ENCODE results near the gene TLK1. TPM values are rescaled to one million over a fixed set of nuclear protein-coding genes. Genes with fewer than 3 reads are reported as not detected.

The TLK1 gene
- polyA plus RNA-seq, 1 of the 3 experiments (the other 2 are of a cell fraction): 4.8 TPM

GRCh38 chr2:171008550-171009205, 152.0 kb downstream of the TLK1 start:
- Histone ChIP-seq H3K36me3 (replicated peaks in 1 of 2; ENCODE audit: control insufficient read depth in 1 of 2, insufficient read depth in 2 of 2, low read length in 1 of 2) (peaks cover 43 to 64% of the 10 kb centered on the region in 2 experiments), H3K27ac (ENCODE audit: low read depth in 2 of 2, low read length in 1 of 2) (no peak overlapping the region), H3K4me2 (no peak overlapping the region), H2AFZ (ENCODE audit: low read depth) (no peak overlapping the region), H3K4me1 (ENCODE audit: control insufficient read depth in 1 of 2, insufficient read depth in 2 of 2, low read depth in 1 of 2, low read length in 1 of 2) (no peaks in the 10 kb centered on the region), H3K4me3 (ENCODE audit: low read depth in 2 of 2, low read length in 1 of 2) (no peak overlapping the region), H3K9ac (no peak overlapping the region), H4K20me1 (ENCODE audit: insufficient read depth) (no peaks in the 10 kb centered on the region), H3K9me2 (no peaks in the 10 kb centered on the region), H3K27me3 (ENCODE audit: insufficient read depth) (no peaks in the 10 kb centered on the region), H3F3A (replicated peaks; ENCODE audit: insufficient read depth) (no peaks in the 10 kb centered on the region), H3K79me2 (ENCODE audit: insufficient read depth) (no peaks in the 10 kb centered on the region), H3K9me3 (no peaks in the 10 kb centered on the region)
- no peak for TF ChIP-seq FOXM1 (IDR thresholded peaks at IDR 0.05; ENCODE audit: low read depth)
- no peak for TF ChIP-seq FOXJ3 (CRISPR knock-in tag; IDR thresholded peaks at IDR 0.05)
- no peak for TF ChIP-seq USF2 (IDR thresholded peaks at IDR 0.05; ENCODE audit: borderline replicate concordance, low read depth, low read length)
- TF ChIP-seq TAF1 (IDR thresholded peaks at IDR 0.05; ENCODE audit: borderline replicate concordance, low read depth, low read length): no peak
- no peak for TF ChIP-seq TCF12 (IDR thresholded peaks at IDR 0.05)
- no peak for TF ChIP-seq FOSL2 (IDR thresholded peaks at IDR 0.05; ENCODE audit: borderline replicate concordance, low read depth)
- TF ChIP-seq REST (IDR thresholded peaks at IDR 0.05; ENCODE audit: low read depth, low read length): no peak
- no peak for TF ChIP-seq MAX (IDR thresholded peaks at IDR 0.05; ENCODE audit: low read depth)
- TF ChIP-seq, protein P1, sequence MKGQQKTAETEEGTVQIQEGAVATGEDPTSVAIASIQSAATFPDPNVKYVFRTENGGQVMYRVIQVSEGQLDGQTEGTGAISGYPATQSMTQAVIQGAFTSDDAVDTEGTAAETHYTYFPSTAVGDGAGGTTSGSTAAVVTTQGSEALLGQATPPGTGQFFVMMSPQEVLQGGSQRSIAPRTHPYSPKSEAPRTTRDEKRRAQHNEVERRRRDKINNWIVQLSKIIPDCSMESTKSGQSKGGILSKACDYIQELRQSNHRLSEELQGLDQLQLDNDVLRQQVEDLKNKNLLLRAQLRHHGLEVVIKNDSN (IDR thresholded peaks at IDR 0.05; ENCODE audit: borderline replicate concordance, low read depth): no peak
- no peak for TF ChIP-seq MEF2A (IDR thresholded peaks at IDR 0.05; ENCODE audit: borderline replicate concordance, low read depth)
- TF ChIP-seq MXI1 (IDR thresholded peaks at IDR 0.05; ENCODE audit: low read depth, low read length): no peak
- TF ChIP-seq EP300 (IDR thresholded peaks at IDR 0.05; ENCODE audit: borderline replicate concordance in 1 of 2, low read depth in 1 of 2, low read length in 1 of 2): no peak
- no peak for TF ChIP-seq RXRA (IDR thresholded peaks at IDR 0.05; ENCODE audit: borderline replicate concordance, low read depth)
- TF ChIP-seq RAD21 (IDR thresholded peaks at IDR 0.05; ENCODE audit: low read length): no peak
- TF ChIP-seq CHD2 (IDR thresholded peaks at IDR 0.05; ENCODE audit: low read length, partially characterized antibody): no peak
- TF ChIP-seq GABPA (IDR thresholded peaks at IDR 0.05; ENCODE audit: low read depth): no peak
- POLR2A ChIA-PET: no interaction called here
- CTCF ChIA-PET: no interaction called here
- DNase-seq: no peak
- WGBS (ENCODE audit: low lambda C conversion rate): 94% methylated on average over 2 of the region's 2 CpGs
